Activated naive CD4-positive, alpha-beta T cell treated with anti-CD3 and anti-CD28 coated beads, Interleukin-2, amount 10 ng/mL, durations not matched to agents 7 days and 5 days (primary cell): ENCODE measurements around the gene GRID1.
"Not testable (repeated sequence)": the region's sequence is repeated elsewhere in the genome, so short reads cannot be mapped to it uniquely, and the experiment has no call there.

Experiments
- CTCF ChIA-PET: fragments of 350-600 bp; sonication (Branson Sonifier 250); formaldehyde crosslinking; loops from one replicate; lab custom pipeline; 2021; ENCODE audit warnings: antibody characterized with exemption; lab: Charles Lee
- DNase-seq: peaks from one replicate; pipeline ENCODE4 v3.0.0-alpha.2; 2020
- H3K27ac Mint-ChIP-seq: one replicate; pipeline ENCODE4 v1.8.0; 2021; ENCODE audit warnings: mild to moderate bottlenecking, moderate library complexity, mixed read lengths
- H3K27me3 Mint-ChIP-seq: one replicate; pipeline ENCODE4 v1.8.0; 2021; ENCODE audit warnings: mild to moderate bottlenecking, mixed read lengths
- H3K36me3 Mint-ChIP-seq: one replicate; pipeline ENCODE4 v1.8.0; 2021; ENCODE audit warnings: mixed read lengths
- H3K4me1 Mint-ChIP-seq: one replicate; pipeline ENCODE4 v1.8.0; 2021; ENCODE audit warnings: mixed read lengths
- H3K4me3 Mint-ChIP-seq: one replicate; pipeline ENCODE4 v1.8.0; 2021; ENCODE audit warnings: mild to moderate bottlenecking, moderate library complexity, mixed read lengths
- H3K9me3 Mint-ChIP-seq: one replicate; pipeline ENCODE4 v1.8.0; 2021; ENCODE audit warnings: mixed read lengths

GRID1 gene

DNA sequence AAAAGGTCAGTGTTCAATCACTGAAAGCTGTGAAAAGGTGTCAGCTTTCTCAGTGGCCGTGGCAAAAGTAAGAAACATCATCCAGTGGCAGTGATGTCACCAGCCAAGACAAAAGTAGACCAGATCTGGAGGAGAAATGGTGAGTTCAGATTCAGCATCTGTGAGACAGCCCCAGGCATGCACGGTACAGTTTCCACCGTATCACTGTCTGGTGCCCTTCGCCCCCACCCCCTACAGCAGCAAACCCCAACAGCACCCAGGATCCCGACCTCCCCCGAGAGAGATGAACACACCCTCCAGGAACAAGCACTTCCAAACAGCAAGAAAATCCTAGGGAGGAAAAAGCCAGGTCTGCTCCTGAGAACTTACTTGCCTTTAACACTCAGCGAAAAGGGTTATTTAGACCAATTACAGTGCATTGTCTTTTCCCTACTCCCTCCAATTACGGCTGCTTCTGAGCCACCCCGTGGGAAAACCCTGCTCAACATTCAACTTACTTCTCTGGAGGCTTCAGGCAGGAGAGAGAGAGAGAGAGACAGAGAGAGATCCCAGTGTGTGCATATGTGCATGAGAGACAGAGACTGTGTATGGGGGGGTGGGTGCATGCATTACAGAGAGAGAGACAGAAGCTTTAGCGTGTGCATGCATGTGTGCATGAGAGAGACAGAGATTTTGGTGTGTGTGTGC is 189.6 kb downstream of the GRID1 start:
- peak; percentile 6 for DNase-seq
- no peak overlapping the region for H3K4me3 Mint-ChIP-seq
- no peak overlapping the region for H3K27ac Mint-ChIP-seq
- no peaks in the 10 kb centered on the region for H3K4me1 Mint-ChIP-seq
- no peaks in the 10 kb centered on the region for H3K27me3 Mint-ChIP-seq
- CTCF ChIA-PET = no interaction called here
- H3K9me3 Mint-ChIP-seq = no peaks in the 10 kb centered on the region
- H3K36me3 Mint-ChIP-seq = no peaks in the 10 kb centered on the region

DNA sequence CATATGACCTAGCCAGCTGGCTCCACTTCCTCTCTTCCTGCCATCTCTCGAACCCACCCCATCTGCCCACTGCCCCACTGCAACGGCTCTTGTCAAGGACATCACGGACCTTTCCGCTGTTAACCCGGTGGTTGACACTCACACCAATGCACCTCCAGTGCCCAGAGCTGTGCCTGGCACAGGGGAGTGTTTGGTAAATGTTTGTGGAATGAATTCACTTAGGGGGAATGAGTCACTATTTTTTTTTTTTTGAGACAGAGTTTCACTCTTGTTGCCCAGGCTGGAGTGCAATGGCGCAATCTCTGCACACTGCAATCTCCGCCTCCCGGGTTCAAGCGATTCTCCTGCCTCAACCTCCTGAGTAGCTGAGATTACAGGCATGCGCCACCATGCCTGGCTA is 191.1 kb downstream of the GRID1 start:
- H3K27me3 Mint-ChIP-seq, H3K36me3 Mint-ChIP-seq, DNase-seq, H3K27ac Mint-ChIP-seq, H3K4me3 Mint-ChIP-seq, H3K4me1 Mint-ChIP-seq, CTCF ChIA-PET, H3K9me3 Mint-ChIP-seq: not testable (repeated sequence)

DNA sequence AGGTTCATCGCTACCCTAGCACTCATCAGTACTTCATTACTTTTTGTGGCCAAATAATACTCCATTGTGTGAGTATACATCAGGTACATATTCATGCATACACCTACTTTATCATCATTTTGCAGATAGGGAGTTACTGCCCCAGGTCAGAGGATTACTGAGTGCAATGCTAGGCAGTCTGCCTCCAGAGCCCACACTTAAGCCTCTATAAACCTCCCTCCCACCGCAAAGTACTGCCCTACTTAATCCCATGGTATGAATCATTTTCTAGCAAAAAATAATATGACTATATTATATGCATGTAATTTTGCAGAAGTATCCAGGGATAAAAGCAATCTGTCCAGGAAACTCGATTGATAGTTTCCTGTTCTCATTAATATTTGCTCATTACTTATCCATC is 194.3 kb downstream of the GRID1 start:
- CTCF ChIA-PET = no interaction called here
- H3K27me3 Mint-ChIP-seq = peaks cover 17% of the 10 kb centered on the region

DNA sequence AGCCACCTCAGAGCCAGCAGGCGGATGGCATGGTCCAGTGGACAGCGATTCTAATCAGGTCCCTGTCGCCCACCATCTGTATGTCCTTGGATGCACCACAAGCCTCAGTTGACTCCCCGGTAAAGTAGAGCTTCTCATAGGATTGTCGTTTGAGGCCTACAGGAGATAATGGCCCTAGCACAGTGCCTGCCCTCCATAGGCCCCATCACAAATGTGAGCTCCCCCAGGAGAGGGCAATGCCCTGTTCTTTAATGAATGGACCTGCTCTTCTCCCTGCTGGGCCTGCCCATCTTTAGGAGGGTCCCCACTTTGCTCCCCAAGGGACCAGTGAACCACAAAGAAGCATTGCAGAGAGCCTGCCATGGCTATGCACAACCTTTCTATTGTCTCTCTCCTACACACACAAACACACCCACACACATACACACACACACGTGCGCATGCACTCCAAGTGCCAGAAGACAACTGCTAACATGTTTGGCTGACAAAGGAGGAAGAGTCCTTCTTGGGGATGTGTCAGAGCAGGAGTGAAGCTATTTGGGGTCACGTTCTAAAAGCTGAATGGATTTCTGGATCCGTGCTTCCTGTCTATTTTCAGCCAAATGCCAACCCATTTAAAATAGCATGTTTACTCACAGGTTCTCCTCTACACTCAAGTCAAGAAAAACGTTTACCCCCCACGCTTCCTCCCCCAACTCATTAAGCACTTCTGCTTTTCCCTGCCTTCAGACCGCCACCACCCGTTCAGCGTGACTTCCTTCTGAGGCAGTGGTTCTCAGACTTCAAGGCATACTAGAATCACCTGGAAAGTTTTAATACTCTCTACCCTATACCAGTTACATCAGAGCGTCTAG is 196.1 kb downstream of the GRID1 start:
- H3K27ac Mint-ChIP-seq = no peak overlapping the region
- peaks cover 22% of the 10 kb centered on the region for H3K27me3 Mint-ChIP-seq
- CTCF ChIA-PET = interaction anchor here (0.8 to 1.0 kb wide), 2 partner anchors 31 to 79 kb away, joined by 3 to 4 read pairs; no protein-coding TSS in a partner anchor
- no peaks in the 10 kb centered on the region for H3K4me1 Mint-ChIP-seq
- no peak overlapping the region for H3K4me3 Mint-ChIP-seq
- peak; percentile 6 for DNase-seq
- H3K9me3 Mint-ChIP-seq = no peaks in the 10 kb centered on the region
- no peaks in the 10 kb centered on the region for H3K36me3 Mint-ChIP-seq

More for the DNA sequence above, 194.3 kb downstream of the GRID1 start:
- Mint-ChIP-seq H3K9me3 (no peaks in the 10 kb centered on the region), H3K4me3 (no peak overlapping the region), H3K36me3 (no peaks in the 10 kb centered on the region), H3K4me1 (no peaks in the 10 kb centered on the region), H3K27ac (no peak overlapping the region)
- DNase-seq = no peak

DNA sequence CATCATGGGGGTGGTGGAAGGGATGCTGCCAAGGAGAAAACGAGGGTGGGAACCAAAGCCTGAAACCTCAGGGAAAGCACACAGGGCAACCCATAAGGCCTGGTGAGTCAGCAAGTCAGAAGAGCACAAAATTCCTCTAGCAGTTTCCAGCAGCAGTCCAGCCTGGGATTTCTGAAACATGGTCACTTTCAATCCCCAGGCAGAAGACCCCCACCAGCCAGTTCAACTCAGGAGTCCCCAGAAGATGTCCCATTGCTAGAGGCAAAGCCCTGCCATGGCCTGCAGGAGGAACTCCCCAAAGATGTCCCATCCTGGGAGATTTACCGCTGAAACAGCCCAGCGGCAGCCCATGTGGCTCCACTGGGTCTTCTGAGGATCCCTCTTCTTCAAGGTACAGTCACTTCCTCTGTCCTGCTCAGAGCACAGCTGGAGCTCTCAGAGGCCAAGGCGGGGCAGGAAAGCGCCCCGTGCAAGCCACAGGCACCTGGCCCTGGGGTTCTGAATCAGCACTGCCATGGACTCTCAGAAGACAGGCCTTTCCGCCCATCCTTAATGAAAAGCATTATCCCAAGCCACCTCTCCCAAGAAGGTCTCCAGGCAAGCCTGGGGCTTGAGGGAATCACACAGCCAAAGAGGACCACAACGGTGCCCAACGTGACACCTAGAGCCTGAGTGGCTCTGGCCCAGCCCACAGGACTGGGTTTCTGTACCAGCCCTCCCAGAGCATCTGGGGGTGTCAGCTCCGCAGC is 196.9 kb downstream of the GRID1 start:
- Mint-ChIP-seq H3K9me3 (no peaks in the 10 kb centered on the region), H3K4me1 (no peaks in the 10 kb centered on the region), H3K36me3 (no peaks in the 10 kb centered on the region), H3K27ac (no peak overlapping the region), H3K27me3 (peaks cover 22% of the 10 kb centered on the region), H3K4me3 (no peak overlapping the region)
- no peak for DNase-seq
- CTCF ChIA-PET = no interaction called here

DNA sequence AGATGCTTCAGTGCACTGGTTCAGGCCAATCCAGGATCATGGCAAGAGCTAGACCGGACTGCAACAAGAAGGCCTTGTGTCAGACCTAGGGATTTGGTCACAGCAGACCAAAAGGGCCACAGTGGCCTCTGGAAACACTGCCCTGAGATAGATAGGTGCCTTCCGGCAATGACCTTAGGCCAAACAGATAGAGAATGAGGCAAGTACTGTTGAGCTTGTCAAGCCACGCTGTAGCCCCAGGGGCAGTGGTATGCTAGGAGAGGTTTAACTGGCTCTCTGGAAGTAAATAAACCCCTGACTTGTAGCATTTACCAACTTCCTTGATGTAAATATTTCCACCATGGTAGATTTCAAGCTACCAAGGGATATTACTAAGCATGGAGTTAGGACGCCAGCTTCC is 197.5 kb downstream of the GRID1 start:
- peak; percentile 5 for DNase-seq
- H3K9me3 Mint-ChIP-seq = no peaks in the 10 kb centered on the region
- peaks cover 22% of the 10 kb centered on the region for H3K27me3 Mint-ChIP-seq
- CTCF ChIA-PET = no interaction called here
- no peaks in the 10 kb centered on the region for H3K36me3 Mint-ChIP-seq
- no peak overlapping the region for H3K27ac Mint-ChIP-seq
- no peaks in the 10 kb centered on the region for H3K4me1 Mint-ChIP-seq
- H3K4me3 Mint-ChIP-seq = no peak overlapping the region

DNA sequence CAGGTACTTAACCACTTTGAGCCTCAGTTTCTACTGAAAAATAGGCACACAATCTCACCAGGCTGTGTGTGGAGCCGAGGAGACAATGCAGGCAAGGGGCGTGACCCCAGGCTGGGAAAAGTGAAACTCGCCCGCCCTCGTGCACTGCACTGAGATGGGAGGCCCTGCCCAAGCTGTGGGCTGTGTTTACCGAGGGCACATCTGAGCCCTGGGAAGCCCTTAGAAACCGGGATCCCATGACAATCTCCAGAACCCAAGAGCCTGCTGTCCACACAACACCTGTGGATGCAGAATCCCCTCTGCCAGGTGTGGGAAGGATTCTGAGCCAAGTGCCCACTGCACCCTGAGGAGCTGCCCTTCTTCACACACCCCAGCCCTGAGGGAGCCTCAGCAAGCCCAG is 198.3 kb downstream of the GRID1 start:
- Mint-ChIP-seq H3K36me3 (no peaks in the 10 kb centered on the region), H3K9me3 (no peaks in the 10 kb centered on the region), H3K4me3 (no peak overlapping the region), H3K27me3 (peaks cover 29% of the 10 kb centered on the region), H3K27ac (no peak overlapping the region), H3K4me1 (no peaks in the 10 kb centered on the region)
- no peak for DNase-seq
- CTCF ChIA-PET = no interaction called here

DNA sequence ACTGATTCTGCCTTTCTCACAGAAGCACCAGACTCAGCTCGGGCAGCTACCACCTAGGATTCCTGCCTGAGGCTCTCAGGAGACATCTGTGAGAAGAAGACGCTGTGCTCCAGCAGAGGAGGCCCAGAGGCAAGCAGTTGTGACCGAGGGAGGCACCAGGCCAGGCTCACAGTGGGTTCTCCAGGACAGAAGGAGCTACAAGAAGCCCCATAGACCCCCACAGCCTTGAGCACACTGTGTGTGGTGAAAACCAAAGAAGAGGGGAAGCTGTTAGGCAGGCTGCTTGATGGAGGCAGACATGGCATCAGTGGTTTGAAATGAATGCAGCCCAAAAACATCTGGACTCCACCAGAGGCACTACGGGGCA is 198.8 kb downstream of the GRID1 start:
- Mint-ChIP-seq H3K4me1 (no peaks in the 10 kb centered on the region), H3K27ac (no peak overlapping the region), H3K27me3 (peaks cover 29% of the 10 kb centered on the region), H3K4me3 (no peak overlapping the region), H3K36me3 (no peaks in the 10 kb centered on the region), H3K9me3 (no peaks in the 10 kb centered on the region)
- CTCF ChIA-PET = no interaction called here
- DNase-seq = peak; percentile 12

DNA sequence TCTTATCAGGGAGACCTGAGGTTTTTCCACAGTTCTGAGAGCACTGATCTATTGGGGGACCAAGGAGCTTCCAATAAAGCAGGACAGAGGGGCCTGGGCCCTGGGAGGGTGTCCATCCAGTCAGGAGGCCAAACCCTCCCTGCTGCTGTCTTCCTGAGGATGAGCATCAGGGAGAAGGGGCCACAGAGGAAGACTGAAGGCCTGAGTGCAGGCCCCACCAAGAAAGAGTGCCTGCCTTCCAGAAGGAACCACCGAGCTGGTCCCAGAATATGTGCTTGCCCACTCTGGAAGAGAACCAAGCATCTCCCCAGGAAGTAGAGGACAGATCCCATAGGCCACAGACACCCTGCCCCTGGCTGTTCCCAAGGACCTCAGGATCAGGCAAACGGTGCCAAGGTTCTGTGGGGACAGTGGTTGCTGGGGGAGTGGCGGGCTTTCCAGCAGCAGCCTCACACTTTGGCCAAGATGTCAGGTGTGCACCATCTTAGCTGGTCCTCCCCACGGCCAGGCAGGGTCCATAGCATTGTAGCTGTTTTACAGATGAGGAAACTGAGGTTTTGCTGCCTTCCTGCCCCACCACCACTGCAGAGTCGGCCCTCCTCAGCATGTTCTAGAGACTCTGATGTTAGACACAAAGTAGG is 199.4 kb downstream of the GRID1 start:
- Mint-ChIP-seq H3K4me3 (no peak overlapping the region), H3K27ac (no peak overlapping the region), H3K27me3 (peaks cover 29% of the 10 kb centered on the region), H3K4me1 (no peaks in the 10 kb centered on the region), H3K36me3 (no peaks in the 10 kb centered on the region), H3K9me3 (no peaks in the 10 kb centered on the region)
- DNase-seq = peak; percentile 11
- CTCF ChIA-PET = no interaction called here

DNA sequence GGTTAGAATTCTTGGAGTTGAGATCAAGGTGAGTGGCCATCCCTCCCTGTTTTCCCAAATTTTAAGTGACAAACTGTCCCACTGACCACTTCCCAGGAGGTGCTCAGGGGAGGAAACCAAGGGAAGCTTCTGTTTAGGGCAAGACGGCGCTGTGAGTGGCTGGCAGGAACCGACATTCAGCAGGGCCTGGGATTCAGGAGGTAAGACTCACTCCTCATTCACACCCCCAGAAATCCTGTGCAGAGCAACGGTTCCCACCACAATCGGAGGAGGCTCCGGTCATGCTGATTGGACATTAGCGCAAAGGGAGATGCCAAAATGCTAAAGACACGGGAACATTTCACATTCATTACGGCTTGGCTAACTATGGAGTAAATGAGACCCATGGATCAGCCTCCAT is 200.9 kb downstream of the GRID1 start:
- H3K36me3 Mint-ChIP-seq = no peaks in the 10 kb centered on the region
- H3K27ac Mint-ChIP-seq = no peak overlapping the region
- peaks cover 21% of the 10 kb centered on the region for H3K27me3 Mint-ChIP-seq
- no peak overlapping the region for H3K4me3 Mint-ChIP-seq
- no peaks in the 10 kb centered on the region for H3K9me3 Mint-ChIP-seq
- CTCF ChIA-PET = no interaction called here
- DNase-seq = no peak
- no peaks in the 10 kb centered on the region for H3K4me1 Mint-ChIP-seq

DNA sequence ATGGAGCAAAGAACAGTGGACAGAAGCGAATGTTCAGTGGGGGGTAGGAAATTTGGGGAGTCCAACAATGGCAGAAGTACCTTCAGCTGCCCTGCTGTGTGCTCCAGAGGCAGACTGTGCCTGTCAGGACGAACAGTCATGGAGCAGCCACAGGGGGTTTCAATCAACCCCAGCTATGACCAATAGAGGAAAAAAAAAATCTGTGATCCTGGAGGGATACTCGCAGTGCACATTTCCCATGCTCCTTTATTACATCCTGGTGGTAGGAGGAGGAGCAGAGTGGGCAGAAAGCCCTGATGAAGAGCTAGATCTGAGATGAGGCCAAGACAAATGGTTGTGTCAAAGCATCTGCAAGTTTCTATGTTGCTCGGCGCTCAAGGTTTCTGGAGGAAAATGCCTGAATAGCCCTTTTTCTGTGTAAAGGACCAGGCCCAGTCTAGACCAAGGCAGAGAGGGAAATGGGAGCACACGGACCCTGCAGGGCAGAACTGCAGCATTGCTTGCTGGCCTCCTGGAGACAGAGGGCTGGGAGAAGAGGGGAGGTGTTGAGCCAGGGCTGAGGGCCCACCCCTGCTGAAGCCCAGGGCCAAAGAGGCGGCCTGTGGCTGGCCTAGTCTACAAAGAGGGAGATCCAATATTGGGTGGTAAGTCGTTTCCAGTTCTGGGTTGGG is 201.5 kb downstream of the GRID1 start:
- Mint-ChIP-seq H3K4me3 (no peak overlapping the region), H3K27me3 (peaks cover 17% of the 10 kb centered on the region), H3K9me3 (no peaks in the 10 kb centered on the region), H3K27ac (no peak overlapping the region), H3K36me3 (no peaks in the 10 kb centered on the region), H3K4me1 (no peaks in the 10 kb centered on the region)
- CTCF ChIA-PET = no interaction called here
- peak; percentile 19 for DNase-seq

DNA sequence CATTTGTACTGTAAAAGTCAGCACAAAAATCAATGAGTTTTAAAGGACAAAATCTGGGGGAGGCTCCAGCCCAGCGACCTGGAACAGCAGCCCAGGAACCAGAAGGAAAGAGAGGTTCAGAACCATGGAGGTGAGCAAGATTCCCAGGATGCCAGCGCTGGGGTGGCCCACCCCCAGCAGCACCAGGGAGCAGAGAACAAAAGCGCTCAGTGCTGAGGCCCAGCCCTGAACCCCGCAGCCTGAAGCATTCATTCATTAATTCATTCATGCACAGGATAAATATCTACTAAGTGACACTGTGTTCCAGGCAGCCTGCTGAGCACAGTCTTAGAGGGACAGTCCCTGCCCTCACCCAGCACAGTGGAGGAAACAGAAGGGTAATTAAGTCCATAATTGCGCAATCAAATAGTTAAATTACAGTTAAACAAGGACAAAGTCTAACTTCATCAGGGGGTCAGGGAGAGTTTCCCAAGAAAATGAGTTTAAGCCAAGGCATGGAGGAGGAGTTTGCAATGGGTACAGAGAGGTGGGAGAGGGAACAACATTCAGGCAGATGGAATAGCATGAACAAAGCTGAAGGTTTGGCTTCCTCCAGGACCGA is 202.3 kb downstream of the GRID1 start:
- Mint-ChIP-seq H3K36me3 (no peaks in the 10 kb centered on the region), H3K4me3 (no peak overlapping the region), H3K4me1 (no peaks in the 10 kb centered on the region), H3K9me3 (no peaks in the 10 kb centered on the region), H3K27ac (no peak overlapping the region), H3K27me3 (peaks cover 12% of the 10 kb centered on the region)
- no peak for DNase-seq
- CTCF ChIA-PET = no interaction called here

DNA sequence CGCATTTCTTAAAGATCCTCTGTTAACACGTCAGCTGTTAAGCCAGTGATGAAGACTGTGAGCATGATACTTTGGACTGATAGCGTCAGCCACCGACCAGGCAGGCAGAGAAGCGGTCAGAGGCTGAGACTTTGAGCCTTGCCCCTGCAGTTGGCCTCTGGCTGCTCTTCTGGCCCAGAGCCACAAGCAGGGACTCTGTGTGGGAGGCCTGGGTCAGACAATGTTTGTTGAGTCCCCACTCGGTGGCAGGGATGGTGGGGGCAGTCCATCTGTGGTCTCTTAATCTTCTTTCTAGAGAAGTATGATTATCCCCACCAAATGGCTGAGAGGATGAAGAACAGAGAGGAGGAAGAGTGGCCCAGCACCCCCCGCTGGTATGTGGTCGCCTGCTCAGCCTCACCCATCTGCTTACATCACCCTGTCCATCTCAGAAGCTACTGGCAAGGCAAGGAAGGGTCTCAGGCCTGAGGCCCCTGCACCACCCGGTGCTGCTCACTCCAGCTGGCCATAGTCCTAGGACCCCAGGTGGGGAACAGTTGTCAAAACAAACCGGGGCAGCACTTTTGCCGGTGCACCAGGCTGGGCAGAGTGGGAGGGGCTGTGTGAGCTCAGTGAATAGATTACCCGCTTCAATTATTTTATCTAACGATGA is 202.9 kb downstream of the GRID1 start:
- Mint-ChIP-seq H3K27me3 (peaks cover 12% of the 10 kb centered on the region), H3K9me3 (no peaks in the 10 kb centered on the region), H3K36me3 (no peaks in the 10 kb centered on the region), H3K4me3 (no peak overlapping the region), H3K4me1 (no peaks in the 10 kb centered on the region), H3K27ac (no peak overlapping the region)
- CTCF ChIA-PET = no interaction called here
- DNase-seq = peak; percentile 10
